NCI-H82 treated with DMSO at 0.1 percent for 48 hours (cell line): ENCODE results near the gene ADAM10.

Source experiments
- DNase-seq: peaks from one replicate; lab custom pipeline; 2025; ENCODE audit not compliant: unreplicated experiment; lab: John Stamatoyannopoulos, UW

ADAM10 gene

DNA sequence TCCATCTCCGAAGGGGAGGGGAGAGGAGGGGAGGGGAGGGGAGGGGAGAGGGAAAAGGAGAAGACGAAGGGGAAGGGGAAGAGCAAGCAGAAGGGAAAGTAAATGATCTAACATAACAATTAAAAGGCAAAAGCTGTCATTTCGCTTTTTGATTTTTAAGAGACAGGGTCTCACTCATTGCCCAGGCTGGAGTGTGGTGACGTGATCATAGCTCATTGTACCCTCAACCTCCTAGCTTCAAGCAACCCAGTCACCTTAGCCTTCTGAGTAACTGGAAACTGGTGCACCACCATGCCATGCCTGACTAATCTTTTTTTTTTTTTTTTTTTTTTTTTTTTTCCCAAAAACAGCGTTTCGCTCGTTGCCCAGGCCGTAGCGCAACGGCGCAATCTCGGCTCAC, 22.6 kb downstream of the ADAM10 start:
- DNase-seq, result no peak

DNA sequence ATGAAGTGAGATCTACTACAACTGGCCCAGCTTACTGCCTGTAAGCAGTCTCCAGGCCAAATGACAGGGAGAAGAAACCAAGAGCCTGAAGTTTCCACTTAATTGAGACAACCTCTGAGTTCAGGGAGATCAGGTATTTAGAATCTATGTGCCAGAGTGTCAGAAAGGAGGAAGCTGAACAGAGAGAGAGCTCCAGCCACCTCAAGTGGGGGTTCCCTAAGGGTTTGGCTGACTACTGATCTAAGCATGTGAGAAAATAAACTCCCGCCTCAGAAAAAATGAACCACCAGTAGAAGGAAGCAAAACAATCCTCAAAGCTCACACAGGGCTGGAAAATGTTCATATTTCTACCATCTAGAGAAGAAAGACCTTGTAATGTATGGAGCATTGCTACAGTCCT, 25.0 kb downstream of the ADAM10 start:
- DNase-seq, result no peak

DNA sequence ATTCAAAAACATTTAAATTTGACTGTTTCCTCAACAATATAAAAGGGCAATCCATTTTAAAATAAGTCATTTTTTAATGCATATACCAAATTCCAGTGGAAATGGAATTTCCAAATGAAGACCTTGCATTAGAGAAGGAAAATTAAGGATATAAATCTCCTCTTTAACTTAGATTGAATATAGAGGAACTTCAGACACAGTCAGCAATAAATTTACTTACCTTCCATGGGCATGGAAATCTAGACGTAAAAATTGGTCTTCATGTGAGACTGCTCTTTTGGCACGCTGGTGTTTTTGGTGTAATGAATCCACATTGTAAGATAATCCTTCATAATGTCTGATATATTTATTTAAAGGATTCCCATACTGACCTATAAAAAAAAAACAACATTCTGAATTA, 32.1 kb downstream of the ADAM10 start:
- no peak for DNase-seq

DNA sequence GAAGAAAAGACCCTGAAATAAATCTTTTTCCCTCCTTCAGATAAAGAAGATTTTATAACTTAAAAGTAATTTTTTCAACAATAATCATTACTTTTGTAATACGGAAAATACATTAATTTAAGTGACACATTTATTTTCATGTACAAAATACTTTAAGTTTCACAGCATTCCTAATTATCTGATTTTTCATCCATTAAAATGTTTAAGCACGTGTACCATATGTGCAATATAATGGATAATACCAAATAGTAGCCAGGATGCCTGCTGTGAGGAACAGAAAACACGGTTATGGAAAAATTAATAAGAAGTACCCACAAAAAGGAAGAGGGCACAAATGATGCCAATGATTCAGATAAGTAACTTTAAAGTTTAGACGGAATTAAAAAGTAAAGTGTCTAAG, 33.5 kb downstream of the ADAM10 start:
- DNase-seq, result no peak

DNA sequence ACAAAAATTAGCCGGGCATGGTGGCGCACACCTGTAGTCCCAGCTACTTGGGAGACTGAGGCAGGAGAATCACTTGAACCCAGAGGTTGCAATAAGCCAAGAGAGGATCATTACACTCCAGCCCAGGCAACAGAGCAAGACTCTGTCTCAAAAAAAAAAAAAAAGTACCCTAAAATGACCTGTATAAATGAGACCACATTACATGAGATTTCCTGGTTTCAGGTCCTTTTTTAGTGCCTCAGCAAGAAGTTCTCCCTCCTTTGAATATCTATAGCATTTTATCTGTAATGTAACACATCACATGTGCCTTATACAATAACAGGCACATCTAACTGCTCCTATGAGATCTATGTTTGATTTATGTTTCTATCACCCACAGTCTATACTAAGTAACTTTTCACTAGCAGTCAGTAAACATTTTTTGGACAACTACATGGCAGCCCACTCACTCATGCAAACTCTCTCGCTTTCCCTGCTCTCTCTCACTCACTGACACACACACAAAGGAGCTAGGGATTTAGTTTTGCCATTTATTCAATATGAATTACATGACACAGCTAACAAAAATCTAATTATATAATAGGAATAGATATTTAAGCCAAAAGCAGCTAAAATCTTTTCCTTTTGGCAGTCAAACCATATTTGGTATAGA, 34.1 kb downstream of the ADAM10 start:
- DNase-seq, result no peak

DNA sequence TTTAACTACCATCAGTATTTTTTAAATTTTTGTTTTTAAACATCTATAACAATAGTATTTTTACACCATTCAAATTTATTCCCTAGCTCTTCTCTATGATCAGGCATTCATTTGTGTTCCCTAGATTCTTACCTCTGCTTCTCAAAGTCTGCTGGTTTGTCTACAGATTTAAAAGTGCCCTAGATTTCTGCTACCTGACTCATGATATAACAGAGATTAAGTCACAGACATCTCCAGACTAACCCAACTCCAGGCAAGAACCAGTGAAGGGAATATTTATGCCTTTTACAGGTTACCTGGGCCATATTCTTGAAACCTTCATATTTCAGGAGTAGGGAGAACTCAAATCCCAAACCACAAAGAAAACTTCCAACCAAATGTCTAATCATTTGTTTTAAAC, 38.8 kb downstream of the ADAM10 start:
- DNase-seq, result no peak

DNA sequence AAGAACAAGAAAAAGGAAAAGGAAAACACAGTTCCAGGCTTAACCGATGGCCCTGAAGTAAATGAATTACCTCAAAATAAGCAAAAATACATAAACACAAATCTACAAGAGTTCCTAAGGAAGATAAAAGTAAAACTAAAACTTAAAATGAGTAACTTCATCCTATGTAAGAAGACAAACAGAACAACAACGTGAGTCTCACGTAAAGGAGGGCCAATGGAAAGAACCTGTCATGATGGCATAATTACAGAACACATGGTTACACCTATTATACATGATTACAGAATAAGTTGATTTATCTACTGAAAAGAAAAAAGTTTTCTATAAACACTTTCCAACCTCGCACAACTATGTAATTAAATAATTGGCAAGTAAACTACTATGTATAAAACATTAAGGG, 42.1 kb downstream of the ADAM10 start:
- no peak for DNase-seq

DNA sequence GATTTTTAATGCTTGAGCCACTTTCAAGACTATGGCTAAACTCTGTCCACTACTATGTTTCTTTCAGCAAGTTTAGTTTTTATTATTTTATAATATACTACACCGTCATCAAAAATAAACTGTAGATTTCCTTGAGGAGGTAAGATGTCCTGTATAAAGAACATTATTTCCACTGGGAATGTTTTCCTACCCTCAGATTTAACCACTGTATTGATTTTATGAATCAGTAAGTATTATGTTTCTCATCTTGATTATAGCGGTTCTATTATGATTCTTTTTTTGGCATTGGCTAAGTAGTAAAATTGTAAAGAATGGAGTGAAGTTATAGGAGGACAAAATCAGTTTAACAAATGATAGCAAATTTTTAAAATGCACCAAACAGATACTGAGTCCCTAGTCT, 44.4 kb downstream of the ADAM10 start:
- no peak for DNase-seq

DNA sequence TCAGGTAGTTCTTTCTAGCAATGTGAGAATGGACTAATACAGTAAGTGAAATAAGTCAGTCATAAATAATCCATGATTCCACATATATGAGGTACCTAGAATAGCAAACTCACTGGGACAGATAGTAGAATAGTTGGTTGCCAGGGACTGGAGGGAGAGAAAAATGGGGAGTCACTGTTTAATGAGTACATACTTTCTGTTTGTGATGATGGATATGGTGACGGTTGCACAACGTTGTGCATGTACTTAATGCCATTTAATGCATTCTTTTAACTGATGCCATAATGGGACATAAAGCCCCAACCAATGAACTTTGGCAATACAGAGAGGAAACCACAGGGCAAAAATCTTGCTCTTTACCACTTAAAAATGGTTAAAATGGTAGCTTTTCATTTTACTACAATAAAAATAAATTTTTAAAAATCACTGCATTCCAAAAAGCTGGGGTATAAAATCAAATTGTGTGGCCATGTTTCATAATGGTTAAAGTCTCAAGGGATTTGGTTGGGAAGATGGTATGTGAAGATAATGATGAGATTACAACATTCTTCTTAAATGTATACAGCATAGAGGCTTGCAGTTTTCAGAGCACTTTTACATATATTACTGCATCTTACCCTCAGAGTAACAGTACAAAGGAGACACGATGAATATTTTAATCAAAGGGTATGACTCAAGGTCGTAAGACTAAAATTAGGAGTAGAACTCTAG, 45.2 kb downstream of the ADAM10 start:
- no peak for DNase-seq

DNA sequence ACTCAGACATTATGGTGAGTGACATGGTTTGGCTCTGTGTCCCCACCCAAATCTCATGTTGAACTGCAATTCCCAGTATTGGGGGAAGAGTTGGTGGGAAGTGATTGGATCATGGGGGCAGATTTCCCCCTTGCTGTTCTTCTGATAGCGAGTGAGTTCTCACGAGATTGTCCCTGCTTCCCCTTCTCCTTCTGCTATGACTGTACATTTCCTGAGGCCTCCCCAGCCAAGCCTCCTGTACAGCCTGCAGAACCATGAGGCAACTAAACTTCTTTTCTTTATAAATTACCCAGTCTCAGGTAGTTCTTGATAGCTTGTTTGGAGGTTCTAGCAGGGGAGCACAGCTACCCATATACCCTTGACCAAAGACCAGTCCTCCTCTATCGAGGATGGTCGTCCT, 45.9 kb downstream of the ADAM10 start:
- DNase-seq, result no peak

DNA sequence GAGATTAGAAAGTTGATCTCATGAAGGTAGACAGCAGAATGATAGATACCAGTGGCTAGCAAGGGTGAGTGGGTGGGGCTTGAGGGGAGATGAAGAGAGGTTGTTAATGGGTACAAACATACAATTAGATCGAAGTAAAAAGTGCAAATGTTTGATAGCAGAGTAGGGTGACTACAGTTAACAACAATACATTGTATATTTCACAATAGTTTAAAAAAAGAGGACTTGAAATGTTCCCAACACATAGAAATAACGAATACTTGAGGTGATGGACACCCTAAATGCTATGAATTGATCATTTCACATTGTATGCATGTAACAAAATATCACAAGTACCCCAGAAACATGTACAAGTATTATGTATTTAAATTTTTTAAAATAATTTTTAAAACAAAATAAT, 47.3 kb downstream of the ADAM10 start:
- DNase-seq, result no peak

DNA sequence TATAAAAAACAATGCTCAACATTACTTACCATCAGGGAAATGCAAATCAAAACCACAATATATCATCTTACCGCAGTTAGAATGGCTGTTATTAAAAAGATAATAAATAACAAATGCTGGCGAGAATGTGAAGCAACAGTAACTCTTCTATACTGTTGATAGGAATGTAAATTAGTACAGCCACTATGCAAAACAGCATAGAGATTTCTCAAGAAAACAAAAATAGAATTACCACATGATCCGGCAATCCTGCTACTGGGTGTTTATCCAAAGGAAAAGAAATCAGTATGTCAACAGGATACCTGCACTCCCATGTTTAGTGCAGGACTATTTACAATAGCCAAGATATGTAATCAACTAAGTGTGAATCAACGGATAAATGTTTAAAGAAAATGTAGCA, 48.1 kb downstream of the ADAM10 start:
- no peak for DNase-seq

DNA sequence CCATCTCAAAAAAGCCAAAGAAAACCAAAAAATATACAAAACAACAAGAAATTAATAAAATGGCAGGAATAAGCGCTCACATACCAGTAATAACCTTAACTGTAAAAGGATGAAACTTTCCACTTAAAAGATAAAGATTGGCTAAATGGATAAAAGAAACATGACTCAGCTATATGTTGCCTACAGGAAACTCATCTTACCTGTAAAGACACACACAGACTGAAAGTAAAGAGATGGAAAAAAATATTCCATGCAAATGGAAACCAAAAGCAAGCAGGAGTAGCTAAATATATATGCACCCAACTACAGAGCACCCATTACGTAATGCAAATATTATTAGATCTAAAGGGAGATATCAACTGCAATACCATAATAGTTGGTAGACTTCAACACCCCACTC, 49.7 kb downstream of the ADAM10 start:
- no peak for DNase-seq

DNA sequence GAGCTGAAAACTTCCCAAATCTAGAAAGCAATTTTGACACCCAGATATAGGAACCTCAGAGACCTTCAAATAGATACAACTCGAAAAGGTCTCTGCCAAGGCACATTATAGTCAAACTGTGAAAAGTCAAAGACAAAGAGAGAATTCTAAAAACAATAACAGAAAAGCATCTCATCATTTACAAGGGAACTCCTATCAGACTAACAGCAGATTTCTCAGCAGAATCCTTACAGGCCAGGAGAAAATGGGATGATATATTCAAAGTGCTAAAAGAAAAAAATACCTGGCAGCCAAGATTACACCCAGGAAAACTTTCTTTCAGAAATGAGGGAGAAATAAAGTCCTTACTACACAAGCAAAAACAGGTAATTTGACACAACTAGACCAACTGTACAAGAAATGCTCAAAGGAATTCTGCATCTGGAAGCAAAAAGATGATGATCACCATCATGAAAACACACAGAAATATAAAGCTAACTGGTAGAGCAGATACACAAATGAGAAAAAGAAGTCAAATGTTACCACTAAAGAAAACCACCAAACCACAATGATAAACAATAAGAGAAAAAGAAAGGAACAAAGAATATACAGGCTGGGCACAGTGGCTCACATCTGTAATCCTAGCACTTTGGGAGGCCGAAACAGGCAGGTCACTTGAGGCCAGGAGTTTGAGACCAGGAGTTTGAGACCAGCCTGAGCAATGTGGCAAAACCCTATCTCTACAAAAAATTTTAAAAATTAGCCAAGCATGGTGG, 50.4 kb downstream of the ADAM10 start:
- DNase-seq, result no peak

DNA sequence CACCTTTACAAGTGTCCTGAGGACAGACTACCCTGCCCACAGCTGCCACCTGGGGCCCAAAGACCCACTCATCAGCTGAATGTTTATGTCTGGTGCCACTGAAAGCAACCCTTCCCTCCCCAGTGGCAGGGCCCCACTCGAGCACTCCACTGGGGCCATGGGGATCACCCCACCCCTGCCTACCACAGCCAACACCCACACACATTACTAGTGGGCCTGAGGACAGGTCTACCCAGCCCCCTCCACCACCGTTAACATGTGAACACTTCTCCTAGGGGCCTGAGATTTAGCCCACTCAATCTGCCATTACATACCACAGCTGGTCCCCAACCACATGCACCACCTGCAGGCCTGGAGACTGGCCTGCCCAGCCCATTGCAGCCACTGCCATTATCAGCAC, 52.3 kb downstream of the ADAM10 start:
- no peak for DNase-seq

DNA sequence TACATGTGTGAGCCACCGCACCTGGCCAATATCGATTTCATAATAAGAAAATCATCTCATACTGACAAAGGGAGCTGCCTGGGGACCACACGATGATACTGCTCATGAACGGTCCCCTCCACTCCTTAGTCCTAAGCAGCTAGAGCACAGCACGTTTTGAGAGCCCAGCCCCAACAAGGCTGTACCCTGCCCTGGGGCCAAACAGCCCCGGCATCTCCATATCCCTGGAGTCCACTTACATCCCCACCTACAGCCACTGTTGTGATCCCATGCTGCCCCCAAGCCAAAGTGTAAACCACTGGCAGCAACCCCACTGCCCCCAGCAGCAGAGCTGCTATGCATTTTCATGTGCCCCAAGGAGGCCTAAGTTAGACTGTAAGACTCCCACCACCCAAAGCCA, 52.8 kb downstream of the ADAM10 start:
- no peak for DNase-seq

DNA sequence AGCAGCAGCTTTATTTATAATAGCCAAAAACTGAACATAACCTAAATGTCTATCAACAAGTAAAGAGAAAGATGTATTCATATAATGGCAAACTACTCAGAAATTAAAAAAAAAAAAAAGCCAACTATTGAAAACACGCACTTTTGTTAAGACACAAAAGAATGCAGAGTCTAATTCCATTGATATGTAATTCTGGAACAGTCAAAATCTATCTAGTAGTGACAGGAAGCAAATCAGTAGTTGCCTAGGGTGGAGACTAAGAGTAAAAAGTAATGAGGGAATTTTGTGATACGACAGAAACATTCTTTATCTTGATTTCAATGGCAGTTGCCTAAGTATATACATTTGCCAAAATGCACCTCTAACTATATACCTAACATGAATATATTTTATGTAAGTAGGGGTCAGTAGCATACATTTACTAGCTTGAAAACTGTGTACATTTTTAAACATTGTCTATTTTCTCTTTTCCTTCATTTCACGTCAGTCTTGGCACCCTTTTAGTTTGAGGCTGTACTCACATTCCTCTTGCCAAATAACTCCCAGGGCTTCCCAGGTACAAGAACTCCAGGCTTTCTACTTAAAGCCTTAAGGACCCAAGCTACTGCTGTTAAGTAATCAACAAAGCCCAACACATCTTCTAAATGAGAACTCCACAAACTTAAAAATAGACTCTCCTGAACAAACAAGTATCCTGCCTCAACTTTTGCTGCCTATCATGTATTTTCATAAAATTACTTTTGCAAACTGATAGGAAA, 54.7 kb downstream of the ADAM10 start:
- DNase-seq, result no peak

DNA sequence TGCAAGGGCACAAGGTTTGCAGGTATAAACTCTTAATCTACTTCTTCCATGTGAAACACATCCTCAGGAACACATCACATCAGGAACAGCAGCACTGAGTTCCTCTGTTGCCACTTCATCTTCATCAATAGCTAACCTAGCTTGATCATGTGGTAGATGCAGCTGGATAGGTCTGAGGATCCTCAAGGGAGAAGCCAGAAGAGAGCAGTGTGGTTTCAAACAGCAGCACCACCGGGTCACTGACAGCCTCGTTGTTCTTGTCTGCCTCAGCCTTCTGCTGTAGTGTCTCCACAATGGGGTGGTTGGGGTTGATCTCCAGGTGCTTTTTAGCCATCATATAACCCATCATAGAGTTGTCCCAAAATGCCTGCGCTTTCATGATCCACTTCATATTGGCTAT, 58.8 kb downstream of the ADAM10 start:
- DNase-seq, result no peak

DNA sequence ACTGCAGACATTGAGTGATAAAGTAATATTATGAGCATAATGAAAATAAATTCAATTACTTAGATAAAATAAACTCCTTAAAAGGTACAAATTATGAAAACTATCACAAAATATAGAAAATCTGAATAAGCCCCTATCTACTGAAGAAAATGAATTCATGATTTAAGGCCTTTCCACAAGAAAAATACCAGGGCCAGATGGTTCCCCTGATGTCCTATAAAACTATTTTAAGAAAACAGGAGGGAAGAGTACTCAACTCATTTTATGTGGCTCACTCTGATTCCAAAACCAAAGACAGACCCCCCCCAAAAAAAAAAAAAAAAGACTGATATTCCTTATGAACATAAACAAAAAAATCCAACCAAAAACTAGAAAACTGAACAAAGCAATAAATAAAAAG, 59.9 kb downstream of the ADAM10 start:
- DNase-seq, result no peak

DNA sequence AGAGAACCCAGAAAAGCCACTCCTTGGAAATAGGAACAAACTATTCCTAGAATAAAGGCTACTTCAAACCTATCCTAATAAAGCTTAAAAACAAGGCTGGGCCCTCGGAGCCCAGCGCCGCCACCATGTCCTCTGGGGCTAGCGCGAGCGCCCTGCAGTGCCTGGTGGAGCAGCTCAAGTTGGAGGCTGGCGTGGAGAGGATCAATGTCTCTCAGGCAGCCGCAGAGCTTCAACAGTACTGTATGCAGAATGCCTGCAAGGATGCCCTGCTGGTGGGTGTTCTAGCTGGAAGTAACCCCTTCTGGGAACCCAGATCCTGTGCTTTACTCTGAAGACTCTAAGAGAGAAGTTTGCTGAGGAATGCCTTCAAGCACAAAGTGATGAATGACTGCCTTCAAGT, 63.2 kb downstream of the ADAM10 start:
- DNase-seq, result no peak

DNA sequence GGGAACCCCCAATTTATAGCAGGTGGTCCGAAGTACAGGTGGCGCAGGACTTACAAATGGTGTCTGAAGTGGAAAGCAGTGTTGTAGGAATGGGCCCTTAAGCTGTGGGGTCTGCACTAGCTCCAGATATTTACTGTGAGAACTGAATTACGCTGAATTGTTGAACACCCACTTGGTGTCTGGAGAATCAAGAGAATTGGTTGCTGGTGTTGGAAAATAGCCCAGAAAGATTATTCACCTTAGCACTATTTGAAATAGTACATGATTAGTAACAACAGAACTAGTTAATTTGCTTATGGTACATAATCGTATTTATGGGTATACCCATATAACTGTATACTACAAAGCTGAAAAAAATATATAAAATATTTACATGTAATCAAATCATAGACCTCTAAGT, 64.8 kb downstream of the ADAM10 start:
- DNase-seq, result no peak
